IPS-11a (cell line): Measurements from ENCODE around the gene SPATA33.
A peak's percentile ranks its signal among the peaks of the same experiment; 100 is the strongest.
"Not testable (repeated sequence)": the region's sequence is repeated elsewhere in the genome, so short reads cannot be mapped to it uniquely, and the experiment has no call there.

Experiments
- H3K4me3 ChIP-seq: one replicate; pipeline ENCODE4 v1.5.1; 2013; ENCODE audit warnings: low read depth, low read length, control low read depth

SPATA33 gene

GRCh38 chr16:89624777-89625761, 32.6 kb upstream of the SPATA33 start:
- no peak overlapping the region for H3K4me3 ChIP-seq

GRCh38 chr16:89629827-89630610, 27.6 kb upstream of the SPATA33 start:
- H3K4me3 ChIP-seq = no peak overlapping the region

GRCh38 chr16:89633064-89633631, 24.5 kb upstream of the SPATA33 start:
- no peak overlapping the region for H3K4me3 ChIP-seq

- not testable (repeated sequence) for H3K4me3 ChIP-seq
These were observed 22.9 kb upstream of the SPATA33 start for GRCh38 chr16:89634463-89635385.

GRCh38 chr16:89636663-89637062, 21.0 kb upstream of the SPATA33 start:
- no peak overlapping the region for H3K4me3 ChIP-seq

GRCh38 chr16:89637379-89637778, 20.3 kb upstream of the SPATA33 start:
- H3K4me3 ChIP-seq = no peak overlapping the region

GRCh38 chr16:89638455-89638854, 19.2 kb upstream of the SPATA33 start:
- no peak overlapping the region for H3K4me3 ChIP-seq

- H3K4me3 ChIP-seq = no peak overlapping the region
These were observed 18.3 kb upstream of the SPATA33 start for GRCh38 chr16:89639385-89639784.

GRCh38 chr16:89641458-89642119, 16.0 kb upstream of the SPATA33 start:
- no peak overlapping the region for H3K4me3 ChIP-seq

GRCh38 chr16:89642574-89642973, 15.1 kb upstream of the SPATA33 start:
- H3K4me3 ChIP-seq = no peak overlapping the region

GRCh38 chr16:89643769-89644300, 13.8 kb upstream of the SPATA33 start:
- H3K4me3 ChIP-seq = no peak overlapping the region

- no peak overlapping the region for H3K4me3 ChIP-seq
These were observed 12.5 kb upstream of the SPATA33 start for GRCh38 chr16:89645122-89645521.

- no peak overlapping the region for H3K4me3 ChIP-seq
These were observed 11.4 kb upstream of the SPATA33 start for GRCh38 chr16:89646270-89646669.

GRCh38 chr16:89646906-89647305, 10.7 kb upstream of the SPATA33 start:
- no peak overlapping the region for H3K4me3 ChIP-seq

- no peak overlapping the region for H3K4me3 ChIP-seq
These were observed 6.1 kb upstream of the SPATA33 start for GRCh38 chr16:89651584-89651983.

- H3K4me3 ChIP-seq = no peak overlapping the region
These were observed 3.9 kb upstream of the SPATA33 start for GRCh38 chr16:89653656-89654295.

- no peak overlapping the region for H3K4me3 ChIP-seq
These were observed 2.5 kb upstream of the SPATA33 start for GRCh38 chr16:89655062-89655643.

- H3K4me3 ChIP-seq = peak overlapping the region; percentile 87
These were observed 1.1 kb upstream of the SPATA33 start for GRCh38 chr16:89656435-89657121.
